K562 (cell line): Measurements from ENCODE around the gene GLCCI1. TPM values are rescaled to one million over a fixed set of nuclear protein-coding genes. Genes with fewer than 3 reads are reported as not detected.

Source experiments
- DIDO1 ChIP-seq: fragments of 450-650 bp; IDR thresholded peaks from 2 replicates; pipeline ENCODE4 v1.6.1; 2016; ENCODE audit warnings: low read depth, missing biosample characterization, missing genetic modification characterization
- HMGN3 ChIP-seq: IDR thresholded peaks from 2 replicates; pipeline ENCODE4 v1.6.1; 2011; ENCODE audit warnings: borderline replicate concordance, low read depth, mild to moderate bottlenecking, mixed read lengths, low read length; ENCODE audit not compliant: insufficient read length; ENCODE audit errors: extremely low read depth
- HNRNPH1 ChIP-seq: fragments of 200-400 bp; formaldehyde crosslinking; optimal IDR thresholded peaks from 2 replicates; pipeline ENCODE3; 2017; ENCODE audit warnings: low read depth, mild to moderate bottlenecking, low read length, moderate library complexity
- NFIX ChIP-seq: fragments of 250-450 bp; sonication (Bioruptor Pico); IDR thresholded peaks from 2 replicates; pipeline ENCODE4 v1.4.0; 2020; ENCODE audit warnings: low read depth, mild to moderate bottlenecking, moderate library complexity
- RNF2 ChIP-seq: sonication (generic); IDR thresholded peaks from 2 replicates; pipeline ENCODE4 v1.6.1; 2016
- SMARCC2 ChIP-seq: fragments of 450-650 bp; IDR thresholded peaks from 2 replicates; pipeline ENCODE4 v1.6.1; 2017; ENCODE audit warnings: antibody characterized with exemption, moderate library complexity, mild to moderate bottlenecking, low read depth
- TBL1XR1 ChIP-seq, 2 experiments: IDR thresholded peaks; 2 replicates each; pipeline ENCODE4 v1.6.1; 2012; ENCODE audit warnings: improper control_type of control experiment in 2 of 2, low read length in 2 of 2, mild to moderate bottlenecking in 1 of 2
- ZNF586 ChIP-seq: fragments of 450-650 bp; formaldehyde crosslinking; conservative IDR thresholded peaks from 2 replicates; pipeline ENCODE4 v1.4.0; 2020; ENCODE audit warnings: mild to moderate bottlenecking, moderate library complexity
- polyA plus RNA-seq, 8 experiments: library from polyadenylated mRNA; depleted of rRNA in 4 of 8; stranded (reverse) in 5 of 8; unstranded in 3 of 8; fragments of >200 nt; fragmentation: Nextera tagmentation in 2 of 8; fragmentation: Illumina TruSeq in 1 of 8; extraction: Ambion mirVana in 2 of 8; extraction: Trizol in 1 of 8; gene quantifications; 2 replicates each; pipeline versions ENCODE4 v1.2.1 to v1.2.3, GENCODE V29; 2011 to 2014; ENCODE audit warnings: inconsistent platforms in 1 of 8, missing spikeins in 1 of 8
- total RNA-seq, 7 experiments: library from RNA; depleted of rRNA in 6 of 7; stranded (reverse); fragments of >200 nt in 6 of 7; fragmentation: Illumina TruSeq in 2 of 7; extraction: Trizol in 2 of 7; gene quantifications; 2 replicates each; pipeline versions ENCODE4 v1.2.1 to v1.2.3, GENCODE V29; 2011 to 2021; ENCODE audit warnings: low replicate concordance in 1 of 7
- TF ChIP-seq, protein P1 (sequence below): fragments of 250-450 bp; sonication (Bioruptor Pico); IDR thresholded peaks from 2 replicates; pipeline ENCODE4 v1.4.0; 2020; ENCODE audit warnings: mild to moderate bottlenecking, moderate library complexity
- TF ChIP-seq, protein P2 (sequence below): fragments of 450-650 bp; IDR thresholded peaks from 2 replicates; pipeline ENCODE4 v1.6.1; 2017; ENCODE audit warnings: mild to moderate bottlenecking, moderate library complexity
- TF ChIP-seq, protein P3 (sequence below): sonication (generic); formaldehyde crosslinking; IDR thresholded peaks from 2 replicates; pipeline ENCODE4 v1.9.0; 2022; ENCODE audit warnings: mild to moderate bottlenecking, missing genetic modification reagents
- TF ChIP-seq, protein P4 (sequence below): fragments of 450-650 bp; conservative IDR thresholded peaks from 2 replicates; pipeline ENCODE4 v1.6.1; 2016; ENCODE audit warnings: missing genetic modification characterization, low read depth, mild to moderate bottlenecking, missing compliant biosample characterization, moderate library complexity

GLCCI1 gene
- total and polyA plus RNA-seq, 9 of the 15 experiments (the other 6 are each of a cell fraction or from before 2014, with no cell fraction given) = 2.7 to 11.9 (median 7.2) TPM

DNA sequence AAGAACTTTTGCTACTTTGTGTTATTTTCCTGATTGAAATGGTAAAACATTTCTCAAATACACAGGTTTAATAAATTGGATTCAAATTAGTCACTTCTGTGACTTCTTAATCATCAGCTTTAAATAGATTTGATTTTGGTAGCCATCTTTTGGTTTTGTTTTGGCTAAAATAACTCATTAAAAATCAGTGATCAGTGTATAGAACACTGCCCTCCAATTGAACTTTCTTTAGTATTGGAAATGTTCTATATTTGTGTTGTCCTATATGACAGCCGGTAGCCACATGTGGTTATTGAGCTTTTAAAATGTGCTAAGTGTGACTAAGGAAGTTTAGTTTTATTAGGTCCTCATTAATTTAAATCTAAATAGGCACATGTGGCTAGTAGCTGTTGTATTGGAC, 50.4 kb downstream of the GLCCI1 start (continued):
- TF ChIP-seq, protein P1, sequence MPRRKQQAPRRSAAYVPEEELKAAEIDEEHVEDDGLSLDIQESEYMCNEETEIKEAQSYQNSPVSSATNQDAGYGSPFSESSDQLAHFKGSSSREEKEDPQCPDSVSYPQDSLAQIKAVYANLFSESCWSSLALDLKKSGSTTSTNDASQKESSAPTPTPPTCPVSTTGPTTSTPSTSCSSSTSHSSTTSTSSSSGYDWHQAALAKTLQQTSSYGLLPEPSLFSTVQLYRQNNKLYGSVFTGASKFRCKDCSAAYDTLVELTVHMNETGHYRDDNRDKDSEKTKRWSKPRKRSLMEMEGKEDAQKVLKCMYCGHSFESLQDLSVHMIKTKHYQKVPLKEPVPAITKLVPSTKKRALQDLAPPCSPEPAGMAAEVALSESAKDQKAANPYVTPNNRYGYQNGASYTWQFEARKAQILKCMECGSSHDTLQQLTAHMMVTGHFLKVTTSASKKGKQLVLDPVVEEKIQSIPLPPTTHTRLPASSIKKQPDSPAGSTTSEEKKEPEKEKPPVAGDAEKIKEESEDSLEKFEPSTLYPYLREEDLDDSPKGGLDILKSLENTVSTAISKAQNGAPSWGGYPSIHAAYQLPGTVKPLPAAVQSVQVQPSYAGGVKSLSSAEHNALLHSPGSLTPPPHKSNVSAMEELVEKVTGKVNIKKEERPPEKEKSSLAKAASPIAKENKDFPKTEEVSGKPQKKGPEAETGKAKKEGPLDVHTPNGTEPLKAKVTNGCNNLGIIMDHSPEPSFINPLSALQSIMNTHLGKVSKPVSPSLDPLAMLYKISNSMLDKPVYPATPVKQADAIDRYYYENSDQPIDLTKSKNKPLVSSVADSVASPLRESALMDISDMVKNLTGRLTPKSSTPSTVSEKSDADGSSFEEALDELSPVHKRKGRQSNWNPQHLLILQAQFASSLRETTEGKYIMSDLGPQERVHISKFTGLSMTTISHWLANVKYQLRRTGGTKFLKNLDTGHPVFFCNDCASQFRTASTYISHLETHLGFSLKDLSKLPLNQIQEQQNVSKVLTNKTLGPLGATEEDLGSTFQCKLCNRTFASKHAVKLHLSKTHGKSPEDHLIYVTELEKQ (CRISPR knock-in tag) = no peak
- TF ChIP-seq, protein P2, sequence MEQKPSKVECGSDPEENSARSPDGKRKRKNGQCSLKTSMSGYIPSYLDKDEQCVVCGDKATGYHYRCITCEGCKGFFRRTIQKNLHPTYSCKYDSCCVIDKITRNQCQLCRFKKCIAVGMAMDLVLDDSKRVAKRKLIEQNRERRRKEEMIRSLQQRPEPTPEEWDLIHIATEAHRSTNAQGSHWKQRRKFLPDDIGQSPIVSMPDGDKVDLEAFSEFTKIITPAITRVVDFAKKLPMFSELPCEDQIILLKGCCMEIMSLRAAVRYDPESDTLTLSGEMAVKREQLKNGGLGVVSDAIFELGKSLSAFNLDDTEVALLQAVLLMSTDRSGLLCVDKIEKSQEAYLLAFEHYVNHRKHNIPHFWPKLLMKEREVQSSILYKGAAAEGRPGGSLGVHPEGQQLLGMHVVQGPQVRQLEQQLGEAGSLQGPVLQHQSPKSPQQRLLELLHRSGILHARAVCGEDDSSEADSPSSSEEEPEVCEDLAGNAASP = no peak
- TF ChIP-seq HMGN3 = no peak
- TF ChIP-seq, protein P3, sequence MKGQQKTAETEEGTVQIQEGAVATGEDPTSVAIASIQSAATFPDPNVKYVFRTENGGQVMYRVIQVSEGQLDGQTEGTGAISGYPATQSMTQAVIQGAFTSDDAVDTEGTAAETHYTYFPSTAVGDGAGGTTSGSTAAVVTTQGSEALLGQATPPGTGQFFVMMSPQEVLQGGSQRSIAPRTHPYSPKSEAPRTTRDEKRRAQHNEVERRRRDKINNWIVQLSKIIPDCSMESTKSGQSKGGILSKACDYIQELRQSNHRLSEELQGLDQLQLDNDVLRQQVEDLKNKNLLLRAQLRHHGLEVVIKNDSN (CRISPR knock-in tag) = no peak
- TF ChIP-seq SMARCC2 = no peak
- no peak for TF ChIP-seq HNRNPH1
- TF ChIP-seq RNF2 = no peak
- TF ChIP-seq, protein P4, sequence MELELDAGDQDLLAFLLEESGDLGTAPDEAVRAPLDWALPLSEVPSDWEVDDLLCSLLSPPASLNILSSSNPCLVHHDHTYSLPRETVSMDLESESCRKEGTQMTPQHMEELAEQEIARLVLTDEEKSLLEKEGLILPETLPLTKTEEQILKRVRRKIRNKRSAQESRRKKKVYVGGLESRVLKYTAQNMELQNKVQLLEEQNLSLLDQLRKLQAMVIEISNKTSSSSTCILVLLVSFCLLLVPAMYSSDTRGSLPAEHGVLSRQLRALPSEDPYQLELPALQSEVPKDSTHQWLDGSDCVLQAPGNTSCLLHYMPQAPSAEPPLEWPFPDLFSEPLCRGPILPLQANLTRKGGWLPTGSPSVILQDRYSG (tag) = no peak
- no peak for TF ChIP-seq TBL1XR1 (IDR thresholded peaks at IDR 0.05; ENCODE audit: low read length in 2 of 2)
- TF ChIP-seq DIDO1 (tag) = no peak
- TF ChIP-seq NFIX (CRISPR knock-in tag) = no peak
- TF ChIP-seq ZNF586 = no peak
